ENCODE data around the gene PCF11.

GRCh38 chr11:83158965-83159901, 2.3 kb downstream of the PCF11 start:
- no peak for TF ChIP-seq CTCF (IDR thresholded peaks at IDR 0.05)
- no peak for TF ChIP-seq EZH2phosphoT487 (IDR thresholded peaks at IDR 0.05)
- no peak for TF ChIP-seq EZH2 (IDR thresholded peaks at IDR 0.05)
